Calu3 (cell line): ENCODE data around the gene ATP11A. TPM values are rescaled to one million over a fixed set of nuclear protein-coding genes. Genes with fewer than 3 reads are reported as not detected.

Experiments
- BruUV-seq: library from RNA; stranded (reverse); fragments of 400-500 nt; replicated peaks from 2 replicates; lab custom pipeline; 2021; lab: Mats Ljungman, UMichigan
- CTCF ChIA-PET: fragments of 300-600 bp; sonication (Branson Sonifier 250); formaldehyde crosslinking; loops from one replicate; lab custom pipeline; 2022; ENCODE audit warnings: antibody characterized with exemption; lab: Charles Lee
- DNase-seq: peaks from one replicate; pipeline ENCODE4 v3.0.0; 2022
- H3K27ac Mint-ChIP-seq: one replicate; pipeline ENCODE4 v1.8.0; 2022; ENCODE audit warnings: mixed read lengths; ENCODE audit not compliant: unreplicated experiment
- H3K27me3 Mint-ChIP-seq: one replicate; pipeline ENCODE4 v1.8.0; 2022; ENCODE audit warnings: mixed read lengths; ENCODE audit not compliant: unreplicated experiment
- H3K36me3 Mint-ChIP-seq: one replicate; pipeline ENCODE4 v1.8.0; 2022; ENCODE audit warnings: mild to moderate bottlenecking, moderate library complexity, mixed read lengths; ENCODE audit not compliant: insufficient read depth, unreplicated experiment
- H3K4me1 Mint-ChIP-seq: one replicate; pipeline ENCODE4 v1.8.0; 2022; ENCODE audit warnings: mild to moderate bottlenecking, low read depth, mixed read lengths; ENCODE audit not compliant: unreplicated experiment
- H3K4me3 Mint-ChIP-seq: one replicate; pipeline ENCODE4 v1.8.0; 2022; ENCODE audit warnings: mild to moderate bottlenecking, low read depth, moderate library complexity, mixed read lengths; ENCODE audit not compliant: unreplicated experiment
- H3K9me3 Mint-ChIP-seq: one replicate; pipeline ENCODE4 v1.8.0; 2022; ENCODE audit warnings: low read depth, mixed read lengths; ENCODE audit not compliant: unreplicated experiment
- intact Hi-C: fragments of 100-400 bp; cut with micrococcal nuclease; formaldehyde crosslinking; loops from one replicate; pipeline ENCODE4 v1.10.0; 2022; ENCODE audit not compliant: unreplicated experiment
- total RNA-seq: library from RNA; stranded (reverse); gene quantifications from 2 replicates; pipeline ENCODE4 v1.2.3, GENCODE V29; 2022
- TF ChIP-seq, protein P1 (sequence below): fragments of 200-600 bp; IDR thresholded peaks from one replicate; pipeline ENCODE4 v1.8.0; 2022; ENCODE audit warnings: antibody characterized with exemption; ENCODE audit not compliant: unreplicated experiment

The ATP11A gene
- total RNA-seq, 1 experiment from 2014 or later: 115 TPM

DNA sequence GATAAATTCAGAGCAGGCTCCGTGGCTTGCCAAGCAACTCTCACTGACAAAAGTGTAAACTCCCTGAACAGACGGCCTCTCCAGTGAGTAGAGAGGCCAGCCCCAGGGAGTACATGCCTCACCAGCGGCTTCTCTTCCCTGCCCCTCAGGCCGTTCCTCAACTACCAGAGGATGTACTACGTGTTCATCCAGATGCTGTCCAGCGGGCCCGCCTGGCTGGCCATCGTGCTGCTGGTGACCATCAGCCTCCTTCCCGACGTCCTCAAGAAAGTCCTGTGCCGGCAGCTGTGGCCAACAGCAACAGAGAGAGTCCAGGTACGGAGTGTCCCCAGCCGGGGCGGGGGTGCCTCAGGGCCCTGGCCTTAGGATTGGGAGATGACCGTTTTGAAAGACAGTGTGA is 185.8 kb downstream of the ATP11A start:
- Mint-ChIP-seq H3K36me3 (peaks cover 12% of the 10 kb centered on the region), H3K27me3 (no peaks in the 10 kb centered on the region), H3K27ac (no peak overlapping the region), H3K9me3 (no peaks in the 10 kb centered on the region), H3K4me3 (no peak overlapping the region), H3K4me1 (no peaks in the 10 kb centered on the region)
- DNase-seq: no peak
- intact Hi-C loops: no loop called here
- CTCF ChIA-PET: no interaction called here
- TF ChIP-seq, protein P1, sequence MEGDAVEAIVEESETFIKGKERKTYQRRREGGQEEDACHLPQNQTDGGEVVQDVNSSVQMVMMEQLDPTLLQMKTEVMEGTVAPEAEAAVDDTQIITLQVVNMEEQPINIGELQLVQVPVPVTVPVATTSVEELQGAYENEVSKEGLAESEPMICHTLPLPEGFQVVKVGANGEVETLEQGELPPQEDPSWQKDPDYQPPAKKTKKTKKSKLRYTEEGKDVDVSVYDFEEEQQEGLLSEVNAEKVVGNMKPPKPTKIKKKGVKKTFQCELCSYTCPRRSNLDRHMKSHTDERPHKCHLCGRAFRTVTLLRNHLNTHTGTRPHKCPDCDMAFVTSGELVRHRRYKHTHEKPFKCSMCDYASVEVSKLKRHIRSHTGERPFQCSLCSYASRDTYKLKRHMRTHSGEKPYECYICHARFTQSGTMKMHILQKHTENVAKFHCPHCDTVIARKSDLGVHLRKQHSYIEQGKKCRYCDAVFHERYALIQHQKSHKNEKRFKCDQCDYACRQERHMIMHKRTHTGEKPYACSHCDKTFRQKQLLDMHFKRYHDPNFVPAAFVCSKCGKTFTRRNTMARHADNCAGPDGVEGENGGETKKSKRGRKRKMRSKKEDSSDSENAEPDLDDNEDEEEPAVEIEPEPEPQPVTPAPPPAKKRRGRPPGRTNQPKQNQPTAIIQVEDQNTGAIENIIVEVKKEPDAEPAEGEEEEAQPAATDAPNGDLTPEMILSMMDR: no peak
- BruUV-seq: no TSS peak

DNA sequence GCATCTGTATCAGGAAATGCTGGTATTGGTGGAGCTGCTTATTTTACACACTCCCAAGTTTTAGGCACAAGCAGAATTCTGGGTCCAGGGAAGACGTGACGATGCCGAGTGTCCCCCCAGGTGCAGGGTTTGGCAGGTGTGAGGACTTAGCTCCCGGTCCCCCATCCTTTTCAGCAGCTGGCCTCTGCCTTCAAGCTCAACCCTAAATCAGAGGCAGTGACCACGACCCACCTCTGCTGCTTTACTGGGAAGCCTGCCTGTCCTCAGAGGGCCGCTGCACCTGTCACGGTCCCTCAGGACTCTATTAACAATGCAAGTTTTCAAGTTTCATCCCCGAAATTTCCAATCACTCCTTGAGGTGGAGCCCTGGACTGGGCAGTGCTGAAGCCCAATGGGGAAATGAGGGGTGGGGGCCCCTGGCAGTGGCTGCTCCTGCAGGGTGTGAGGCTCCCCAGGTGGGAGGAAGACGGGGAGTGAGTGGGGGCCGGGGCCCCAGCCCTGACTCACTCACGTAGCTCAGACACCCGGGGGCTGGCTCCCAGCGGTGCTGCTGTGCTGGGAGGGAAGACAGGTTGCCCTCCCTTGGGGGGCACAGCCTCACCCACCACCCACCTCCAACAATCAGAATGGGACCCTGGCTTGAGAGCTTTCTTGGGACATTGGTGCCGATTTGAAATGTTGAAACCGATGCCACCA is 186.6 kb downstream of the ATP11A start:
- H3K4me3 Mint-ChIP-seq: no peak overlapping the region
- H3K36me3 Mint-ChIP-seq: peaks cover 12% of the 10 kb centered on the region
- BruUV-seq: no TSS peak
- no peak overlapping the region for H3K27ac Mint-ChIP-seq
- intact Hi-C loops: no loop called here
- H3K9me3 Mint-ChIP-seq: no peaks in the 10 kb centered on the region
- CTCF ChIA-PET: no interaction called here
- H3K4me1 Mint-ChIP-seq: no peaks in the 10 kb centered on the region
- TF ChIP-seq, protein P1: no peak
- H3K27me3 Mint-ChIP-seq: no peaks in the 10 kb centered on the region
- DNase-seq: no peak

DNA sequence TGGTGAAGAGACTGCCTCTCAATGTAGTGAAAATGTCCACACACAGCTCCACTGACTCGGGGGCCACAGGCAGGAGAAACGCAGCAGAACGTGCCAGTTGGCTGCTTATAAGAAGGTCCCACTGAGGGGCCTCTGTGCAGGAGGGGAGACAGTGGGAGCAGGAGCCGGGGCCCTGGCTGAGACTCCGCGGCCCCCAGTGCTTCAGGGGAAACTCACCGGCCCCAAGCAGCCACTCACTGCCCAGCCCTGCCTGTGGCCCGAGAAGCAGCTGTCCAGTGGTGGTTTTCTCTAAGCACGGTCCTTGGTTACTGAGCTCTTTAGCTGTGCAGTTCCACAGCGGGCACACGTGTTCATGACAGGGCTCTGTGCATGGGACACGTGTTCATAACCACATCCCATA is 187.2 kb downstream of the ATP11A start:
- intact Hi-C loops: no loop called here
- no peak for DNase-seq
- Mint-ChIP-seq H3K4me3 (no peak overlapping the region), H3K36me3 (peaks cover 12% of the 10 kb centered on the region), H3K4me1 (no peaks in the 10 kb centered on the region), H3K27ac (no peak overlapping the region), H3K9me3 (no peaks in the 10 kb centered on the region), H3K27me3 (no peaks in the 10 kb centered on the region)
- CTCF ChIA-PET: no interaction called here
- BruUV-seq: no TSS peak
- TF ChIP-seq, protein P1: no peak

DNA sequence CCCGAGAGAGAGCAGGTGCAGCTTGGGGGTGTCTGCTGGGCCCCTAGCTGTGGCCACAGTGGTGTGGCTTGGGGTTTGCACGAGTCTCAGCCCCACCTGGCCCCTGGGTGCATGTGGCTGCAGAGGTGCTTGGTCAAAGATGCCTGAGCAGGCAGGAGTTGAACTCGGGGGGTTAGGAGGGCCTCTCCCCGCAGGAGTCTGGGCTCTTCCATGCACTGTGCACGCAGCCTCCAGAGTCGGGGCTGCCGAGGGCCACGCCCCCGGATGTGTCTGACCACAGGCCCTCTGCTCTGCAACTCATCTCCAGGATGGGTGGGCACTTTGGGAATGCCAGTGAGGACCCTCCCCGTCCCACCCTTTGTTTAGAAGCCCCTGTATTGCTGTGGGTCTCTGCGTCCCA is 187.7 kb downstream of the ATP11A start:
- no peaks in the 10 kb centered on the region for H3K4me1 Mint-ChIP-seq
- H3K4me3 Mint-ChIP-seq: no peak overlapping the region
- H3K36me3 Mint-ChIP-seq: peaks cover 12% of the 10 kb centered on the region
- H3K27me3 Mint-ChIP-seq: no peaks in the 10 kb centered on the region
- no peaks in the 10 kb centered on the region for H3K9me3 Mint-ChIP-seq
- no peak for DNase-seq
- CTCF ChIA-PET: no interaction called here
- intact Hi-C loops: no loop called here
- no TSS peak for BruUV-seq
- TF ChIP-seq, protein P1: no peak
- no peak overlapping the region for H3K27ac Mint-ChIP-seq
